GM18511 (cell line): ENCODE measurements around the gene RNF32.

ENCODE experiments used
- ATAC-seq: cut with Tn5 transposase; IDR thresholded peaks from one replicate; pipeline ENCODE4 v1.9.1; 2021; ENCODE audit warnings: mild to moderate bottlenecking, moderate library complexity; ENCODE audit not compliant: unreplicated experiment

The RNF32 gene

GRCh38 chr7:156640257-156640948 is at the start of gene RNF32:
Gene RNF32, plus strand, starts transcription at chr7:156640774. Its CDS starts 3,104 bp downstream, at chr7:156643878.
- peak; percentile 84 for ATAC-seq

- ATAC-seq: no peak
Observed at GRCh38 chr7:156592155-156592884, 48.3 kb upstream of the RNF32 start.

- no peak for ATAC-seq
Observed at GRCh38 chr7:156594283-156595080, 46.1 kb upstream of the RNF32 start.

- no peak for ATAC-seq
Observed at GRCh38 chr7:156600496-156600895, 40.1 kb upstream of the RNF32 start.

- no peak for ATAC-seq
Observed at GRCh38 chr7:156602283-156602682, 38.3 kb upstream of the RNF32 start.

- no peak for ATAC-seq
Observed at GRCh38 chr7:156603011-156603410, 37.6 kb upstream of the RNF32 start.

- ATAC-seq: no peak
Observed at GRCh38 chr7:156603629-156604028, 36.9 kb upstream of the RNF32 start.

GRCh38 chr7:156604311-156604710 is 36.3 kb upstream of the RNF32 start:
- ATAC-seq: no peak

- no peak for ATAC-seq
Observed at GRCh38 chr7:156604836-156605695, 35.5 kb upstream of the RNF32 start.

- ATAC-seq: no peak
Observed at GRCh38 chr7:156606135-156606534, 34.4 kb upstream of the RNF32 start.

- ATAC-seq: no peak
Observed at GRCh38 chr7:156606691-156607331, 33.8 kb upstream of the RNF32 start.

GRCh38 chr7:156607332-156608172 is 33.0 kb upstream of the RNF32 start:
- no peak for ATAC-seq

- no peak for ATAC-seq
Observed at GRCh38 chr7:156608173-156608478, 32.4 kb upstream of the RNF32 start.

- no peak for ATAC-seq
Observed at GRCh38 chr7:156609010-156609877, 31.3 kb upstream of the RNF32 start.

GRCh38 chr7:156610130-156610529 is 30.4 kb upstream of the RNF32 start:
- ATAC-seq: no peak

- no peak for ATAC-seq
Observed at GRCh38 chr7:156610601-156611000, 30.0 kb upstream of the RNF32 start.

- no peak for ATAC-seq
Observed at GRCh38 chr7:156611014-156612010, 29.3 kb upstream of the RNF32 start.
